Loucy (cell line): ENCODE results near the gene SEC14L1.

ENCODE experiments used
- EZH2phosphoT487 ChIP-seq: fragments of 200-600 bp; IDR thresholded peaks from 2 replicates; pipeline ENCODE4 v1.6.1; 2018; ENCODE audit warnings: antibody characterized with exemption, mild to moderate bottlenecking, moderate library complexity, borderline replicate concordance
- TF ChIP-seq, protein P1 (sequence below): fragments of 200-600 bp; sonication (generic); conservative IDR thresholded peaks from 2 replicates; pipeline ENCODE4 v1.5.1; 2014; ENCODE audit warnings: mild to moderate bottlenecking, antibody characterized with exemption, low read length

DNA sequence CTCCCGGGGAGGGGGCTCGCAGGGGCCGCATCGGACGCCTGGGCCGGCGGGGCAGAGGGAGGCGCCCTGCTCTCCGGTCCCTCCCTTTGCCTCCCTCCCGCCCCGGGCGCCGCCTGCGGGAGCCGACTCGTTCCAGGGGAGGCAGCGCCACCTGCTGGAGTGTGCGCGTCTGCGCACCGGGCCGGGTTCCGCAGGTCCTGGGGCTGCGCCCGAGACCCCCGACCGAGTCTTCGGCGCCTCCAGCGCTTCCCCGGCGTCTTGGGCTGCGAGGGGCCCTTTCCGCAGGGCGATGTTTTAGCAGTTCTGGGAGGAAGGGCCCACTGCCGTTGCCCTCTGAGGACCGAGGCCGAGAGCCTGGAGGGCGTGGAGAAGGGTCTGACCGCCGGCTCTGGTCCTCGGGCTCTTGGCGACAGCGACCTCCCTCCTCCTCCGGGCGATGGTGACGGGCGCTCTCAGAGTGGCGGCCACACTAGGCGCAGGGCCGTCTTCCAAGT is 106.3 kb downstream of the SEC14L1 start:
- TF ChIP-seq, protein P1, sequence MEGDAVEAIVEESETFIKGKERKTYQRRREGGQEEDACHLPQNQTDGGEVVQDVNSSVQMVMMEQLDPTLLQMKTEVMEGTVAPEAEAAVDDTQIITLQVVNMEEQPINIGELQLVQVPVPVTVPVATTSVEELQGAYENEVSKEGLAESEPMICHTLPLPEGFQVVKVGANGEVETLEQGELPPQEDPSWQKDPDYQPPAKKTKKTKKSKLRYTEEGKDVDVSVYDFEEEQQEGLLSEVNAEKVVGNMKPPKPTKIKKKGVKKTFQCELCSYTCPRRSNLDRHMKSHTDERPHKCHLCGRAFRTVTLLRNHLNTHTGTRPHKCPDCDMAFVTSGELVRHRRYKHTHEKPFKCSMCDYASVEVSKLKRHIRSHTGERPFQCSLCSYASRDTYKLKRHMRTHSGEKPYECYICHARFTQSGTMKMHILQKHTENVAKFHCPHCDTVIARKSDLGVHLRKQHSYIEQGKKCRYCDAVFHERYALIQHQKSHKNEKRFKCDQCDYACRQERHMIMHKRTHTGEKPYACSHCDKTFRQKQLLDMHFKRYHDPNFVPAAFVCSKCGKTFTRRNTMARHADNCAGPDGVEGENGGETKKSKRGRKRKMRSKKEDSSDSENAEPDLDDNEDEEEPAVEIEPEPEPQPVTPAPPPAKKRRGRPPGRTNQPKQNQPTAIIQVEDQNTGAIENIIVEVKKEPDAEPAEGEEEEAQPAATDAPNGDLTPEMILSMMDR = peak; percentile 82
- TF ChIP-seq EZH2phosphoT487 = no peak
